H1 (cell line): ENCODE data around the gene PPP6R1. TPM values are rescaled to one million over a fixed set of nuclear protein-coding genes. Genes with fewer than 3 reads are reported as not detected.

ENCODE experiments used
- BCL11A ChIP-seq, 2 experiments: IDR thresholded peaks; one replicate each; pipeline ENCODE4 v1.6.1; 2011; ENCODE audit warnings: low read depth in 2 of 2, low read length in 2 of 2, mild to moderate bottlenecking in 2 of 2
- CBX5 ChIP-seq: fragments of 300-800, 300-1000 bp; sonication (generic); IDR thresholded peaks from 2 replicates; pipeline ENCODE4 v1.7.1; 2016; ENCODE audit warnings: antibody characterized with exemption, low read length, low read depth
- CBX8 ChIP-seq: fragments of 300-800, 300-1000 bp; sonication (generic); IDR thresholded peaks from 2 replicates; pipeline ENCODE4 v1.7.1; 2016; ENCODE audit warnings: low read depth, low read length, borderline replicate concordance
- CTBP2 ChIP-seq: IDR thresholded peaks from 2 replicates; pipeline ENCODE4 v1.7.0; 2011; ENCODE audit warnings: borderline replicate concordance, mild to moderate bottlenecking, moderate library complexity, mixed read lengths, low read length; ENCODE audit not compliant: insufficient read depth, insufficient read length
- EGR1 ChIP-seq: IDR thresholded peaks from 2 replicates; pipeline ENCODE4 v1.6.1; 2011; ENCODE audit warnings: low read depth, low read length, borderline replicate concordance
- FOSL1 ChIP-seq: IDR thresholded peaks from 2 replicates; pipeline ENCODE4 v1.6.1; 2011; ENCODE audit warnings: mild to moderate bottlenecking, low read depth, low read length, moderate library complexity; ENCODE audit not compliant: insufficient read depth
- GABPA ChIP-seq: IDR thresholded peaks from 2 replicates; pipeline ENCODE4 v1.6.1; 2011; ENCODE audit warnings: mild to moderate bottlenecking, low read length, moderate library complexity, borderline replicate concordance; ENCODE audit not compliant: insufficient read depth
- HDAC2 ChIP-seq, 2 experiments: fragments of 300-600 bp in 1 of 2; sonication (generic) in 1 of 2; IDR thresholded peaks; 2 replicates each; pipeline ENCODE4 v1.6.1; 2011 to 2012; ENCODE audit warnings: low read depth in 2 of 2, low read length in 2 of 2, mild to moderate bottlenecking in 2 of 2, moderate library complexity in 2 of 2, borderline replicate concordance in 1 of 2, inconsistent platforms in 1 of 2
- JUN ChIP-seq: IDR thresholded peaks from 2 replicates; pipeline ENCODE4 v1.6.1; 2011; ENCODE audit warnings: low read depth, mild to moderate bottlenecking, improper control_type of control experiment, low read length
- JUND ChIP-seq: IDR thresholded peaks from 2 replicates; pipeline ENCODE4 v1.6.1; 2011; ENCODE audit warnings: mild to moderate bottlenecking, improper control_type of control experiment, low read length
- KDM5A ChIP-seq: fragments of 200-600 bp; IDR thresholded peaks from 2 replicates; pipeline ENCODE4 v1.7.1; 2012; ENCODE audit warnings: mild to moderate bottlenecking, low read length, inconsistent platforms, mixed read lengths
- MAFK ChIP-seq: IDR thresholded peaks from 2 replicates; pipeline ENCODE4 v1.6.1; 2012; ENCODE audit warnings: low read depth, mild to moderate bottlenecking, improper control_type of control experiment, low read length
- NANOG ChIP-seq: IDR thresholded peaks from 2 replicates; pipeline ENCODE4 v1.6.1; 2011; ENCODE audit warnings: low read length, low read depth, mild to moderate bottlenecking, inconsistent platforms; ENCODE audit not compliant: insufficient read depth, poor library complexity, severe bottlenecking
- POU5F1 ChIP-seq: IDR thresholded peaks from 2 replicates; pipeline ENCODE4 v1.6.1; 2011; ENCODE audit warnings: low read depth, mild to moderate bottlenecking, low read length, moderate library complexity
- SIRT6 ChIP-seq: IDR thresholded peaks from one replicate; pipeline ENCODE4 v1.7.1; 2012; ENCODE audit warnings: low read length, inconsistent platforms
- SIX5 ChIP-seq: IDR thresholded peaks from 2 replicates; pipeline ENCODE4 v1.6.1; 2011; ENCODE audit warnings: mild to moderate bottlenecking, low read depth, low read length
- SP1 ChIP-seq: IDR thresholded peaks from 2 replicates; pipeline ENCODE4 v1.6.1; 2011; ENCODE audit warnings: low read depth, low read length
- SP2 ChIP-seq: IDR thresholded peaks from 2 replicates; pipeline ENCODE4 v1.6.1; 2012; ENCODE audit warnings: mild to moderate bottlenecking, low read length, inconsistent platforms
- SP4 ChIP-seq: IDR thresholded peaks from 2 replicates; pipeline ENCODE4 v1.6.1; 2012; ENCODE audit warnings: low read length, inconsistent platforms
- SRF ChIP-seq: IDR thresholded peaks from 2 replicates; pipeline ENCODE4 v1.6.1; 2011; ENCODE audit warnings: mild to moderate bottlenecking, low read depth, low read length, moderate library complexity
- TAF7 ChIP-seq: optimal IDR thresholded peaks from 2 replicates; pipeline ENCODE3; 2011; ENCODE audit warnings: low read depth, mild to moderate bottlenecking, inconsistent platforms, low read length, moderate library complexity, borderline replicate concordance
- TEAD4 ChIP-seq: IDR thresholded peaks from 2 replicates; pipeline ENCODE4 v1.6.1; 2012; ENCODE audit warnings: low read depth, low read length, inconsistent platforms, mixed read lengths
- USF2 ChIP-seq: IDR thresholded peaks from 2 replicates; pipeline ENCODE4 v1.6.1; 2011; ENCODE audit warnings: low read length, improper control_type of control experiment
- ZNF274 ChIP-seq: IDR thresholded peaks from 2 replicates; pipeline ENCODE4 v1.7.0; 2012; ENCODE audit warnings: low read length, borderline replicate concordance; ENCODE audit errors: extremely low read depth
- polyA plus RNA-seq, 7 experiments: library from polyadenylated mRNA; depleted of rRNA in 3 of 7; stranded (reverse) in 5 of 7; unstranded in 2 of 7; fragments of >200 nt in 5 of 7; fragments of 200-250 nt in 2 of 7; gene quantifications; 1 replicate in 5 of 7; 2 replicates in 1 of 7; 4 replicates in 1 of 7; pipeline versions ENCODE4 v1.2.1 to v1.2.3, GENCODE V29; 2011 to 2013; ENCODE audit warnings: missing spikeins in 2 of 7, mixed read lengths in 2 of 7
- total RNA-seq: library from RNA; stranded (reverse); fragmentation: NEBNext Ultra II Directional; extraction: Animal tissue kit (Norgen Biotek cat#: 25700); gene quantifications from 2 replicates; pipeline ENCODE4 v1.2.1, GENCODE V29; 2021

The PPP6R1 gene
- total and polyA plus RNA-seq, 2 of the 8 experiments (the other 6 are each of a cell fraction or from before 2014, with no cell fraction given), result 36.4 to 74.4 TPM

GRCh38 chr19:55258828-55259539 is at the start of gene PPP6R1 (continued):
- TF ChIP-seq HDAC2 (IDR thresholded peaks at IDR 0.05; ENCODE audit: borderline replicate concordance in 1 of 2, low read depth in 2 of 2, low read length in 2 of 2), result peak; percentile 24 to 50; a peak in 1 of 4 replicates
- TF ChIP-seq JUND, result peak; percentile 14; the same call in 1 of the 2 replicates
- no peak for TF ChIP-seq POU5F1
- TF ChIP-seq CBX8, result no peak
- TF ChIP-seq SP1, result peak; percentile 99
- TF ChIP-seq EGR1, result peak; percentile 68
- TF ChIP-seq SRF, result no peak
- TF ChIP-seq NANOG, result no peak
- no peak for TF ChIP-seq CTBP2
- TF ChIP-seq FOSL1, result no peak
- no peak for TF ChIP-seq USF2
- TF ChIP-seq SP2, result no peak
- no peak for TF ChIP-seq TAF7
- no peak for TF ChIP-seq CBX5
- no peak for TF ChIP-seq ZNF274
- TF ChIP-seq SIX5, result no peak
- TF ChIP-seq MAFK, result no peak
- TF ChIP-seq KDM5A, result no peak
- peak; percentile 88 for TF ChIP-seq SP4
- no peak for TF ChIP-seq JUN
- no peak for TF ChIP-seq SIRT6
- no peak for TF ChIP-seq BCL11A (IDR thresholded peaks at IDR 0.05; ENCODE audit: low read depth in 2 of 2, low read length in 2 of 2)
- no peak for TF ChIP-seq TEAD4
- TF ChIP-seq GABPA, result 0 out of 2 replicates have a peak, but pooled peaks have one; percentile 62
